Trophoblast cell (in vitro differentiated cells and primary cell): ENCODE measurements around the gene SMIM1.

Source experiments
- DNase-seq, 2 donors: peaks; one replicate each; pipeline ENCODE4 v3.0.0-alpha.2; 2016
- H2AFZ ChIP-seq: 2 replicates; pipeline ENCODE4 v1.6.1; 2013; ENCODE audit warnings: low read length, moderate library complexity, mild to moderate bottlenecking; ENCODE audit not compliant: insufficient read depth, poor library complexity
- H2AK5ac ChIP-seq: 2 replicates; pipeline ENCODE4 v1.6.1; 2013; ENCODE audit warnings: mild to moderate bottlenecking, low read length
- H2BK120ac ChIP-seq: 2 replicates; pipeline ENCODE4 v1.6.1; 2013; ENCODE audit warnings: low read length, mild to moderate bottlenecking, moderate library complexity; ENCODE audit not compliant: insufficient read depth, poor library complexity
- H2BK12ac ChIP-seq: 2 replicates; pipeline ENCODE4 v1.6.1; 2013; ENCODE audit warnings: mild to moderate bottlenecking, low read length, moderate library complexity
- H2BK5ac ChIP-seq: 2 replicates; pipeline ENCODE4 v1.6.1; 2013; ENCODE audit warnings: low read length, low read depth, moderate library complexity, mild to moderate bottlenecking; ENCODE audit not compliant: poor library complexity
- H3K14ac ChIP-seq: 2 replicates; pipeline ENCODE4 v1.6.1; 2013; ENCODE audit warnings: mild to moderate bottlenecking, low read length
- H3K18ac ChIP-seq: 2 replicates; pipeline ENCODE4 v1.6.1; 2013; ENCODE audit warnings: mild to moderate bottlenecking, low read length
- H3K23ac ChIP-seq: 2 replicates; pipeline ENCODE4 v1.6.1; 2013; ENCODE audit warnings: low read length
- H3K27ac ChIP-seq: 2 replicates; pipeline ENCODE4 v1.5.1; 2013; ENCODE audit warnings: low read depth, mild to moderate bottlenecking, inconsistent platforms, low read length, moderate library complexity
- H3K27me3 ChIP-seq: 2 replicates; pipeline ENCODE4 v1.6.1; 2013; ENCODE audit warnings: inconsistent platforms, mild to moderate bottlenecking, low read length, moderate library complexity; ENCODE audit not compliant: insufficient read depth
- H3K36me3 ChIP-seq, 2 experiments: 1 replicate in 1 of 2; 2 replicates in 1 of 2; pipeline ENCODE4 v1.6.1; 2013; ENCODE audit warnings: low read length in 2 of 2, mild to moderate bottlenecking in 2 of 2, moderate library complexity in 1 of 2; ENCODE audit not compliant: insufficient read depth in 2 of 2, control insufficient read depth in 1 of 2
- H3K4ac ChIP-seq: 2 replicates; pipeline ENCODE4 v1.6.1; 2013; ENCODE audit warnings: low read depth, mild to moderate bottlenecking, low read length, moderate library complexity
- H3K4me1 ChIP-seq, 2 experiments: 1 replicate in 1 of 2; 2 replicates in 1 of 2; pipeline ENCODE4 v1.6.1; 2013; ENCODE audit warnings: low read length in 2 of 2, mild to moderate bottlenecking in 2 of 2, moderate library complexity in 1 of 2; ENCODE audit not compliant: insufficient read depth in 2 of 2, control insufficient read depth in 1 of 2
- H3K4me2 ChIP-seq: 2 replicates; pipeline ENCODE4 v1.6.1; 2013; ENCODE audit warnings: inconsistent platforms, mild to moderate bottlenecking, low read length, moderate library complexity
- H3K4me3 ChIP-seq: 2 replicates; pipeline ENCODE4 v1.5.1; 2013; ENCODE audit warnings: mild to moderate bottlenecking, low read depth, low read length, inconsistent platforms
- H3K79me1 ChIP-seq: one replicate; pipeline ENCODE4 v1.6.1; 2013; ENCODE audit warnings: low read length
- H3K79me2 ChIP-seq: 2 replicates; pipeline ENCODE4 v1.6.1; 2013; ENCODE audit warnings: low read length, mild to moderate bottlenecking; ENCODE audit not compliant: control insufficient read depth, insufficient read depth, poor library complexity
- H3K9ac ChIP-seq: 2 replicates; pipeline ENCODE4 v1.6.1; 2013; ENCODE audit warnings: mild to moderate bottlenecking, low read length
- H3K9me3 ChIP-seq: 2 replicates; pipeline ENCODE4 v1.6.1; 2013; ENCODE audit warnings: low read depth, mild to moderate bottlenecking, control low read depth, inconsistent platforms, low read length; ENCODE audit not compliant: insufficient read depth
- H4K12ac ChIP-seq: 2 replicates; pipeline ENCODE4 v1.6.1; 2013; ENCODE audit warnings: low read depth, mild to moderate bottlenecking, low read length, moderate library complexity
- H4K8ac ChIP-seq: 2 replicates; pipeline ENCODE4 v1.6.1; 2013; ENCODE audit warnings: low read depth, mild to moderate bottlenecking, low read length, moderate library complexity
- H4K91ac ChIP-seq: one replicate; pipeline ENCODE4 v1.6.1; 2013; ENCODE audit warnings: low read depth, mild to moderate bottlenecking, low read length, moderate library complexity
- WGBS: extraction: QIAGEN DNeasy Blood & Tissue Kit; methylation state at CpG from one replicate; pipeline ENCODE4 v1.1.7; 2013; ENCODE audit warnings: missing lambda C conversion rate; ENCODE audit not compliant: insufficient read length, insufficient coverage; ENCODE audit errors: extremely low coverage; 5-methylcytosine and 5-hydroxymethylcytosine counted together

Gene SMIM1

GRCh38 chr1:3746389-3746829 lies 26.1 kb upstream of the SMIM1 start:
- no peak overlapping the region for H3K23ac ChIP-seq
- no peak overlapping the region for H3K4ac ChIP-seq
- H2AK5ac ChIP-seq: no peak overlapping the region
- no peak overlapping the region for H3K14ac ChIP-seq
- peak overlapping the region; percentile 95 for H3K4me2 ChIP-seq
- H4K12ac ChIP-seq: no peak overlapping the region
- H4K8ac ChIP-seq: peak overlapping the region; percentile 62
- no peaks in the 10 kb centered on the region for H3K27me3 ChIP-seq
- peak overlapping the region; percentile 88 for H2AFZ ChIP-seq
- no peak overlapping the region for H2BK5ac ChIP-seq
- H2BK12ac ChIP-seq: no peak overlapping the region
- H3K27ac ChIP-seq: no peak overlapping the region
- no peak for DNase-seq
- H3K9me3 ChIP-seq: peaks cover 5% of the 10 kb centered on the region
- peak overlapping the region; percentile 80 for H3K4me3 ChIP-seq
- H2BK120ac ChIP-seq: no peak overlapping the region
- WGBS: no CpG with 5 or more reads among the region's 35 CpGs
- H4K91ac ChIP-seq: no peak overlapping the region
- peaks cover 18 to 19% of the 10 kb centered on the region in 2 experiments for H3K36me3 ChIP-seq
- no peak overlapping the region for H3K18ac ChIP-seq
- peaks cover 3% of the 10 kb centered on the region for H3K79me2 ChIP-seq
- no peaks in the 10 kb centered on the region for H3K79me1 ChIP-seq
- H3K9ac ChIP-seq: peak overlapping the region; percentile 82
- peaks cover 3 to 9% of the 10 kb centered on the region in 2 experiments for H3K4me1 ChIP-seq

- Histone ChIP-seq H4K8ac (peak overlapping the region; percentile 62), H2BK5ac (no peak overlapping the region), H4K91ac (peak overlapping the region; percentile 12), H2BK12ac (no peak overlapping the region), H3K9ac (peak overlapping the region; percentile 82), H3K27ac (no peak overlapping the region), H3K4me1 (peaks cover 3 to 9% of the 10 kb centered on the region in 2 experiments), H3K18ac (no peak overlapping the region), H3K4me2 (peak overlapping the region; percentile 95), H2BK120ac (no peak overlapping the region), H3K27me3 (no peaks in the 10 kb centered on the region), H3K4me3 (peak overlapping the region; percentile 80), H3K79me2 (peaks cover 3% of the 10 kb centered on the region), H2AFZ (peak overlapping the region; percentile 88), H3K14ac (peak overlapping the region; percentile 10), H3K36me3 (peaks cover 14 to 15% of the 10 kb centered on the region in 2 experiments), H3K79me1 (no peaks in the 10 kb centered on the region), H4K12ac (no peak overlapping the region), H3K4ac (peak overlapping the region; percentile 13), H3K23ac (no peak overlapping the region), H3K9me3 (peaks cover 5% of the 10 kb centered on the region), H2AK5ac (no peak overlapping the region)
- no CpG with 5 or more reads among the region's 73 CpGs for WGBS
- peak; percentile 67 to 75 for DNase-seq
Measured at GRCh38 chr1:3746830-3747521, 25.6 kb upstream of the SMIM1 start.

GRCh38 chr1:3747522-3747848 lies 25.1 kb upstream of the SMIM1 start:
- Histone ChIP-seq H3K79me2 (peaks cover 3% of the 10 kb centered on the region), H4K12ac (no peak overlapping the region), H3K4ac (no peak overlapping the region), H2AK5ac (no peak overlapping the region), H3K36me3 (peaks cover 9 to 10% of the 10 kb centered on the region in 2 experiments), H2BK120ac (no peak overlapping the region), H3K4me3 (peak overlapping the region; percentile 80), H2BK5ac (no peak overlapping the region), H2AFZ (no peak overlapping the region), H3K27me3 (no peaks in the 10 kb centered on the region), H3K79me1 (no peaks in the 10 kb centered on the region), H3K18ac (no peak overlapping the region), H4K91ac (no peak overlapping the region), H3K23ac (no peak overlapping the region), H3K14ac (no peak overlapping the region), H3K9ac (no peak overlapping the region), H3K9me3 (peaks cover 8% of the 10 kb centered on the region), H3K27ac (no peak overlapping the region), H4K8ac (no peak overlapping the region), H3K4me1 (peaks cover 3 to 9% of the 10 kb centered on the region in 2 experiments), H2BK12ac (no peak overlapping the region), H3K4me2 (peak overlapping the region; percentile 95)
- no CpG with 5 or more reads among the region's 6 CpGs for WGBS
- no peak for DNase-seq

GRCh38 chr1:3747903-3748302 lies 24.6 kb upstream of the SMIM1 start:
- peaks cover 3% of the 10 kb centered on the region for H3K79me2 ChIP-seq
- H3K14ac ChIP-seq: no peak overlapping the region
- H3K79me1 ChIP-seq: no peaks in the 10 kb centered on the region
- no peak overlapping the region for H3K4me2 ChIP-seq
- H2BK12ac ChIP-seq: no peak overlapping the region
- no peak overlapping the region for H3K9ac ChIP-seq
- H2BK120ac ChIP-seq: no peak overlapping the region
- DNase-seq: no peak
- H3K4ac ChIP-seq: no peak overlapping the region
- peaks cover 5 to 6% of the 10 kb centered on the region in 2 experiments for H3K36me3 ChIP-seq
- no peak overlapping the region for H3K27ac ChIP-seq
- H3K4me1 ChIP-seq: peaks cover 3 to 9% of the 10 kb centered on the region in 2 experiments
- no peak overlapping the region for H4K12ac ChIP-seq
- H3K18ac ChIP-seq: no peak overlapping the region
- no peak overlapping the region for H4K91ac ChIP-seq
- WGBS: no CpG with 5 or more reads among the region's 13 CpGs
- no peak overlapping the region for H2BK5ac ChIP-seq
- no peak overlapping the region for H2AK5ac ChIP-seq
- no peak overlapping the region for H3K23ac ChIP-seq
- no peak overlapping the region for H2AFZ ChIP-seq
- H3K9me3 ChIP-seq: peaks cover 6% of the 10 kb centered on the region
- H3K27me3 ChIP-seq: no peaks in the 10 kb centered on the region
- H3K4me3 ChIP-seq: no peak overlapping the region
- no peak overlapping the region for H4K8ac ChIP-seq
